IMR-90 (cell line): Measurements from ENCODE around the gene CD81. TPM values are rescaled to one million over a fixed set of nuclear protein-coding genes. Genes with fewer than 3 reads are reported as not detected.

Source experiments
- ATAC-seq: fragments of 200-7000 bp; cut with Tn5 transposase; 2 replicates; pipeline ENCODE4 v1.9.1; 2020; ENCODE audit warnings: low read depth, mild to moderate bottlenecking, moderate library complexity
- BruUV-seq: library from RNA; stranded (reverse); fragments of 400-500 nt; replicated peaks from 2 replicates; lab custom pipeline; 2021; lab: Mats Ljungman, UMichigan
- CTCF ChIA-PET: fragments of 300-600 bp; formaldehyde crosslinking; extraction: SDS; loops from one replicate; lab custom pipeline; 2021; ENCODE audit warnings: antibody characterized with exemption; lab: Yijun Ruan, JAX
- POLR2A ChIA-PET: fragments of 300-600 bp; sonication (Branson Sonifier 250); formaldehyde crosslinking; loops from one replicate; lab custom pipeline; 2022; ENCODE audit warnings: antibody characterized with exemption; ENCODE audit not compliant: unreplicated experiment; lab: Charles Lee
- DNase-seq: peaks from one replicate; pipeline ENCODE4 v3.0.0; 2013
- H2AFZ ChIP-seq: replicated peaks from 2 replicates; pipeline ENCODE3; 2013; ENCODE audit warnings: low read length, mild to moderate bottlenecking; ENCODE audit not compliant: poor library complexity
- H2AK5ac ChIP-seq: 2 replicates; pipeline ENCODE4 v1.6.1; 2013; ENCODE audit warnings: low read depth, low read length, inconsistent platforms
- H2AK9ac ChIP-seq: replicated peaks from 2 replicates; pipeline ENCODE3; 2013; ENCODE audit warnings: mild to moderate bottlenecking, low read depth, low read length, moderate library complexity; ENCODE audit not compliant: poor library complexity
- H2BK120ac ChIP-seq: 2 replicates; pipeline ENCODE4 v1.6.1; 2013; ENCODE audit warnings: low read depth, low read length, inconsistent platforms
- H2BK15ac ChIP-seq: 3 replicates; pipeline ENCODE4 v1.6.1; 2013; ENCODE audit warnings: low read depth, low read length, inconsistent platforms
- H2BK20ac ChIP-seq: 2 replicates; pipeline ENCODE4 v1.6.1; 2013; ENCODE audit warnings: low read depth, mild to moderate bottlenecking, inconsistent platforms, low read length, moderate library complexity
- H2BK5ac ChIP-seq: 2 replicates; pipeline ENCODE4 v1.6.1; 2013; ENCODE audit warnings: mild to moderate bottlenecking, low read depth, low read length, inconsistent platforms; ENCODE audit not compliant: poor library complexity, severe bottlenecking
- H3K14ac ChIP-seq: replicated peaks from 2 replicates; pipeline ENCODE4 v1.6.1; 2013; ENCODE audit warnings: low read depth, low read length, inconsistent platforms
- H3K18ac ChIP-seq: 2 replicates; pipeline ENCODE4 v1.6.1; 2013; ENCODE audit warnings: low read depth, low read length, control low read depth
- H3K23ac ChIP-seq: 2 replicates; pipeline ENCODE4 v1.6.1; 2013; ENCODE audit warnings: low read depth, low read length, inconsistent platforms
- H3K27ac ChIP-seq: 2 replicates; pipeline ENCODE4 v1.5.1; 2013; ENCODE audit warnings: mild to moderate bottlenecking, control low read depth, low read length; ENCODE audit not compliant: insufficient read depth
- H3K27me3 ChIP-seq: 2 replicates; pipeline ENCODE4 v1.6.1; 2013; ENCODE audit warnings: low read length; ENCODE audit not compliant: control insufficient read depth, insufficient read depth
- H3K36me3 ChIP-seq: 2 replicates; pipeline ENCODE4 v1.6.1; 2013; ENCODE audit warnings: low read length, mixed read lengths; ENCODE audit not compliant: control insufficient read depth, insufficient read depth
- H3K4ac ChIP-seq: 2 replicates; pipeline ENCODE4 v1.6.1; 2013; ENCODE audit warnings: low read depth, low read length, inconsistent platforms
- H3K4me1 ChIP-seq: 2 replicates; pipeline ENCODE4 v1.6.1; 2013; ENCODE audit warnings: low read length, mixed read lengths; ENCODE audit not compliant: control insufficient read depth, insufficient read depth
- H3K4me2 ChIP-seq: 2 replicates; pipeline ENCODE4 v1.6.1; 2013; ENCODE audit warnings: low read depth, mild to moderate bottlenecking, control low read depth, low read length, moderate library complexity
- H3K4me3 ChIP-seq: 2 replicates; pipeline ENCODE4 v1.5.1; 2013; ENCODE audit warnings: low read depth, mild to moderate bottlenecking, control low read depth, low read length, moderate library complexity; ENCODE audit not compliant: insufficient read depth
- H3K56ac ChIP-seq: 2 replicates; pipeline ENCODE4 v1.6.1; 2013; ENCODE audit warnings: low read length, inconsistent platforms; ENCODE audit not compliant: insufficient read depth; ENCODE audit errors: extremely low read depth
- H3K79me1 ChIP-seq, 2 experiments: 2 replicates each; pipeline ENCODE4 v1.6.1; 2013; ENCODE audit warnings: low read length in 2 of 2, inconsistent platforms in 1 of 2, low read depth in 1 of 2
- H3K9ac ChIP-seq: 2 replicates; pipeline ENCODE4 v1.6.1; 2013; ENCODE audit warnings: low read depth, low read length, control low read depth
- H3K9me1 ChIP-seq: 2 replicates; pipeline ENCODE4 v1.6.1; 2013; ENCODE audit warnings: low read length, inconsistent platforms; ENCODE audit not compliant: insufficient read depth
- H3K9me3 ChIP-seq: 2 replicates; pipeline ENCODE4 v1.6.1; 2013; ENCODE audit warnings: low read length; ENCODE audit not compliant: control insufficient read depth, insufficient read depth
- H4K20me1 ChIP-seq: 2 replicates; pipeline ENCODE4 v1.6.1; 2013; ENCODE audit warnings: low read length, inconsistent platforms; ENCODE audit not compliant: insufficient read depth
- H4K5ac ChIP-seq: 2 replicates; pipeline ENCODE4 v1.6.1; 2013; ENCODE audit warnings: mild to moderate bottlenecking, low read depth, low read length, control low read depth
- H4K8ac ChIP-seq, 2 experiments: 2 replicates each; pipeline ENCODE4 v1.6.1; 2013; ENCODE audit warnings: low read depth in 2 of 2, low read length in 2 of 2, control low read depth in 1 of 2, inconsistent platforms in 1 of 2
- H4K91ac ChIP-seq: 2 replicates; pipeline ENCODE4 v1.6.1; 2013; ENCODE audit warnings: low read depth, low read length, inconsistent platforms; ENCODE audit not compliant: insufficient read depth
- BHLHE40 ChIP-seq: fragments of 150-350 bp; IDR thresholded peaks from 2 replicates; pipeline ENCODE4 v1.6.1; 2016; ENCODE audit warnings: mild to moderate bottlenecking, low read depth, low read length
- CEBPB ChIP-seq: IDR thresholded peaks from 2 replicates; pipeline ENCODE4 v1.6.1; 2012; ENCODE audit warnings: low read depth, low read length, improper control_type of control experiment
- CHD1 ChIP-seq: IDR thresholded peaks from 2 replicates; pipeline ENCODE4 v1.6.1; 2012; ENCODE audit warnings: low read depth, low read length, improper control_type of control experiment
- NFE2L2 ChIP-seq: fragments of 150-350 bp; IDR thresholded peaks from 2 replicates; pipeline ENCODE4 v1.6.1; 2016; ENCODE audit warnings: low read depth, mild to moderate bottlenecking, low read length
- POLR2A ChIP-seq: IDR thresholded peaks from 2 replicates; pipeline ENCODE4 v1.6.1; 2012; ENCODE audit warnings: mild to moderate bottlenecking, low read depth, low read length
- RAD21 ChIP-seq: IDR thresholded peaks from 2 replicates; pipeline ENCODE4 v1.6.1; 2012; ENCODE audit warnings: low read length, improper control_type of control experiment
- SMC3 ChIP-seq: fragments of 150-350 bp; IDR thresholded peaks from 2 replicates; pipeline ENCODE4 v1.6.1; 2016; ENCODE audit warnings: low read depth, mild to moderate bottlenecking, antibody characterized with exemption, low read length, moderate library complexity
- WGBS, 2 experiments: methylation state at CpG; one replicate each; pipeline versions ENCODE4 v1.1.5 to v1.1.7; 2013; ENCODE audit warnings: missing lambda C conversion rate in 2 of 2; ENCODE audit not compliant: insufficient read length in 1 of 2; ENCODE audit errors: extremely low coverage in 2 of 2; 5-methylcytosine and 5-hydroxymethylcytosine counted together
- dilution Hi-C: fragments of 300-500 bp; cut with HindIII; formaldehyde crosslinking; loops from one replicate; pipeline ENCODE4 v1.14.3; 2018; ENCODE audit warnings: low sequenced_read_pairs; ENCODE audit not compliant: unreplicated experiment
- in situ Hi-C: fragments of 300-500 bp; cut with MboI; formaldehyde crosslinking; loops from 3 replicates; pipeline ENCODE4 v1.14.3; 2019; ENCODE audit warnings: low sequenced_read_pairs, inconsistent platforms, mixed read lengths
- intact Hi-C: fragments of 100-400 bp; cut with micrococcal nuclease; formaldehyde crosslinking; loops from 2 replicates; pipeline ENCODE4 v1.10.0; 2022
- polyA plus RNA-seq, 3 experiments: library from polyadenylated mRNA; depleted of rRNA; stranded (reverse); fragments of >200 nt; gene quantifications; 2 replicates each; pipeline ENCODE4 v1.2.3, GENCODE V29; 2012; ENCODE audit warnings: low replicate concordance in 1 of 3
- total RNA-seq: library from RNA; depleted of rRNA; stranded (reverse); fragments of >200 nt; gene quantifications from 2 replicates; pipeline ENCODE4 v1.2.3, GENCODE V29; 2012
- TF ChIP-seq, protein P1 (sequence below): fragments of 150-350 bp; IDR thresholded peaks from 2 replicates; pipeline ENCODE4 v1.6.1; 2017; ENCODE audit warnings: mild to moderate bottlenecking, antibody characterized with exemption, low read length, low read depth
- TF ChIP-seq, protein P2 (sequence below): conservative IDR thresholded peaks from 2 replicates; pipeline ENCODE4 v1.5.1; 2012; ENCODE audit warnings: mild to moderate bottlenecking, low read depth, low read length, improper control_type of control experiment

The CD81 gene
- total and polyA plus RNA-seq, 2 of the 4 experiments (the other 2 are of a cell fraction) = 159 to 689 TPM

DNA sequence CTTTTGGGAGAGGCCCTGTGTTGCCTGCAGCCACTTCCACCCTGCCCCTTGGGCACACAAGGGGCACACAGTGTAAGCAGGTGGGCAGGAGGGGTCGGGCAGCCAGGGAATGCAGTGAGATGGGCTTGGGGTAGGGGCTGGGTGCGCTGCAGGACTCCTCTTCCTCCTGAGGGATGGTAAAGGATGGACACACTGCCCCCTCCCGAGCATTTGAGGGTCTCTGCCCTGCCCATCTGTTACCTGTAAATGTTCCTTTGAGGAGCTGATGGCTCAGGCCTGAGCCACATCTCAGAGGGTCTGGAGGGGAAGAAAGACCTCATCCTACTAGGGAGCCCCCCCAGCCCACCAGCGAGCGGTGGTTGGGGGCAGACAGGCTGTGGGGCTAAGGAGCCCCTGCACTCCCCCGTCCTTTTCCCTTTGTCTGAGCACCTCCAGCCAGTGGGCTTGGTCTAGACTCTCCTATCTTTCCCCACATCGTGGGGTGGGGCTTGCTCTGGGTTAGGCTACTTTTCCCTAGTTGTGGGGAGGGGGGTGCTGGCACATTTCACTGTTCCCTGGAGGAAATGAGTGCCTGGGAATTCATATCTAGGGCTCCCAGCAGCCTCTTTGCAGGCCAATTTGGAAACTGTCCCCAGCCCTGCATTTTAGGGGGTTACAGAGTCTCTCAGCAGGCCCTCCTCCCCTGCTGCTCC is 21.7 kb downstream of the CD81 start:
- in situ Hi-C loops = no loop called here
- intact Hi-C loops = no loop called here
- no peak overlapping the region for H3K14ac ChIP-seq
- H3K36me3 ChIP-seq = peaks cover 46% of the 10 kb centered on the region
- no peak for DNase-seq
- H3K56ac ChIP-seq = no peak overlapping the region
- no peaks in the 10 kb centered on the region; the same call in 1 of the 2 replicates for H4K20me1 ChIP-seq
- no peak for ATAC-seq
- no peaks in the 10 kb centered on the region for H3K9me3 ChIP-seq
- TF ChIP-seq, protein P1, sequence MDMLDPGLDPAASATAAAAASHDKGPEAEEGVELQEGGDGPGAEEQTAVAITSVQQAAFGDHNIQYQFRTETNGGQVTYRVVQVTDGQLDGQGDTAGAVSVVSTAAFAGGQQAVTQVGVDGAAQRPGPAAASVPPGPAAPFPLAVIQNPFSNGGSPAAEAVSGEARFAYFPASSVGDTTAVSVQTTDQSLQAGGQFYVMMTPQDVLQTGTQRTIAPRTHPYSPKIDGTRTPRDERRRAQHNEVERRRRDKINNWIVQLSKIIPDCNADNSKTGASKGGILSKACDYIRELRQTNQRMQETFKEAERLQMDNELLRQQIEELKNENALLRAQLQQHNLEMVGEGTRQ = no peak
- TF ChIP-seq POLR2A = no peak
- TF ChIP-seq SMC3 = no peak
- TF ChIP-seq, protein P2, sequence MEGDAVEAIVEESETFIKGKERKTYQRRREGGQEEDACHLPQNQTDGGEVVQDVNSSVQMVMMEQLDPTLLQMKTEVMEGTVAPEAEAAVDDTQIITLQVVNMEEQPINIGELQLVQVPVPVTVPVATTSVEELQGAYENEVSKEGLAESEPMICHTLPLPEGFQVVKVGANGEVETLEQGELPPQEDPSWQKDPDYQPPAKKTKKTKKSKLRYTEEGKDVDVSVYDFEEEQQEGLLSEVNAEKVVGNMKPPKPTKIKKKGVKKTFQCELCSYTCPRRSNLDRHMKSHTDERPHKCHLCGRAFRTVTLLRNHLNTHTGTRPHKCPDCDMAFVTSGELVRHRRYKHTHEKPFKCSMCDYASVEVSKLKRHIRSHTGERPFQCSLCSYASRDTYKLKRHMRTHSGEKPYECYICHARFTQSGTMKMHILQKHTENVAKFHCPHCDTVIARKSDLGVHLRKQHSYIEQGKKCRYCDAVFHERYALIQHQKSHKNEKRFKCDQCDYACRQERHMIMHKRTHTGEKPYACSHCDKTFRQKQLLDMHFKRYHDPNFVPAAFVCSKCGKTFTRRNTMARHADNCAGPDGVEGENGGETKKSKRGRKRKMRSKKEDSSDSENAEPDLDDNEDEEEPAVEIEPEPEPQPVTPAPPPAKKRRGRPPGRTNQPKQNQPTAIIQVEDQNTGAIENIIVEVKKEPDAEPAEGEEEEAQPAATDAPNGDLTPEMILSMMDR = no peak
- TF ChIP-seq RAD21 = no peak
- TF ChIP-seq BHLHE40 = no peak
- TF ChIP-seq CHD1 = no peak
- TF ChIP-seq CEBPB = no peak
- TF ChIP-seq NFE2L2 = no peak
- H3K23ac ChIP-seq = no peak overlapping the region
- H2AK5ac ChIP-seq = no peak overlapping the region
- H4K91ac ChIP-seq = no peak overlapping the region
- H2BK15ac ChIP-seq = no peak overlapping the region
- no peak overlapping the region for H3K18ac ChIP-seq
- no peaks in the 10 kb centered on the region for H3K9me1 ChIP-seq
- no peaks in the 10 kb centered on the region for H3K27me3 ChIP-seq
- no peak overlapping the region for H3K4ac ChIP-seq
- no peak overlapping the region for H2BK5ac ChIP-seq
- no peak overlapping the region for H2BK20ac ChIP-seq
- H2BK120ac ChIP-seq = no peak overlapping the region
- H2AK9ac ChIP-seq = peak overlapping the region; percentile 81
- H3K4me3 ChIP-seq = no peak overlapping the region
- peak overlapping the region; percentile 59; the same call in 1 of the 2 replicates for H3K9ac ChIP-seq
- H3K4me2 ChIP-seq = no peak overlapping the region
- BruUV-seq = no TSS peak
- peaks cover 10 to 39% of the 10 kb centered on the region in 2 experiments for H3K79me1 ChIP-seq
- H3K27ac ChIP-seq = peak overlapping the region; percentile 69
- ChIA-PET POLR2A (no interaction called here), CTCF (no interaction called here)
- no peak overlapping the region for H4K5ac ChIP-seq
- dilution Hi-C loops = no loop called here
- no peak overlapping the region for H2AFZ ChIP-seq
- 100% methylated on average over 1 of the region's 7 CpGs; no CpG with 5 or more reads in 1 of the 2 experiments for WGBS, 2 experiments
- peaks cover 9% of the 10 kb centered on the region for H3K4me1 ChIP-seq
- peak overlapping the region; percentile 78 to 84; a peak in 3 of 4 replicates for H4K8ac ChIP-seq
